ENCODE data around the gene CELF4. TPM values are rescaled to one million over a fixed set of nuclear protein-coding genes. Genes with fewer than 3 reads are reported as not detected.
"Not testable (repeated sequence)": the region's sequence is repeated elsewhere in the genome, so short reads cannot be mapped to it uniquely, and the experiment has no call there.

Gene CELF4
- total RNA-seq, 1 experiment from 2014 or later = not detected

DNA sequence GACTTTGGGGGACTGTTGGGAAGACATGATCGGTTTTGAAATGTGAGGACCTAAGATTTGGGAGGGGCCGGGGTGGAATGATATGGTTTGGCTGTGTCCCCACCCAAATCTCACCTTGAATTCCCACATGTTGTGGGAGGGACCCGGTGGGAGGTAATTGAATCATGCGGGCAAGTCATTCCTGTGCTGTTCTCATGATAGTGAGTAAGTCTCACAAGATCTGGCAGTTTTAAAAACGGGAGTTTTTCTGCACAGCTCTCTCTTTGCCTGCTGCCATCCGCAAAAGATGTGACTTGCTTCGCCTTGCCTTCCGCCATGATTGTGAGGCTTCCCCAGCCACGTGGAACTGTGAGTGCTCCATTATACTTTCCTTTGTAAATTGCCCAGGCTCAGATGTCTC lies 207.5 kb downstream of the CELF4 start:
- not testable (repeated sequence) for DNase-seq (ENCODE audit: low spot score)

DNA sequence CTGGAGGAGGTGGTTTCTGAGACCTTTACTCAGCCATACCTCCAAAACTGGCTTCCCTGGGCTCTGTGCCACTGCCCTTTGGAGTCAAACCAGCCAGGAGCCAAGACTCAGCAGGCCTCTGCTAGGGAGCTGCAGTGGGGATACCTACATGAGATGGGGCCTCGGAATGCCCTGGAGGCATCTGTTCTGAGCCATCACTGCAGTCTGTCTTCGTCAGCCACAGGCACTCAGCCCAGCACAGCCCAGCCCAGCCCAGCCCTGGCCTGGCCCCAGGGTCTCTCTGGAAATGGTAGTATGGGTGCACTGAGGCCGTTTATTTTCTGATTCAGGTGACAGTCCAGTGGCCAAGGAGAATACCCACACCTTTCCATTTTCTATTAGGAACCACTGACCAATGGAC lies 209.8 kb downstream of the CELF4 start:
- DNase-seq (ENCODE audit: low spot score) = no peak

DNA sequence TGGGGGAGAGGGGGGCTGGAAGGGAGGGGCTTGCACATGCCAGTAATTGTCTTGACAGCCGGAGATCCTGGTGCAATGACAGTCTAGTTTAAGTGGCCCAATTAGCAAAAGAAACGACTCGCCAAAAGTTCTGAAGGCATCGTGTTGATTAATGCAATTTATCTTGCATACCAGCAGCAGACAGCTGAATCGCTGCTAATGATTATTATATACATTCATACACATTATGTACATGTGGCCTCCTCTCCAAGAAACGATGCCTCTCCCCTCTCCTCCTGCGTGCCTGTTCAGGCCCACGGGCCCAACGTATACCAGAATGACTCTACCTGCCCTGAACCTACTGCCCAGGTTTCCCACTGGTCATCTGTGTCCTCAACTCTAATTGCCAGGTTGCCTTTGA lies 214.5 kb downstream of the CELF4 start:
- DNase-seq (ENCODE audit: low spot score) = no peak

DNA sequence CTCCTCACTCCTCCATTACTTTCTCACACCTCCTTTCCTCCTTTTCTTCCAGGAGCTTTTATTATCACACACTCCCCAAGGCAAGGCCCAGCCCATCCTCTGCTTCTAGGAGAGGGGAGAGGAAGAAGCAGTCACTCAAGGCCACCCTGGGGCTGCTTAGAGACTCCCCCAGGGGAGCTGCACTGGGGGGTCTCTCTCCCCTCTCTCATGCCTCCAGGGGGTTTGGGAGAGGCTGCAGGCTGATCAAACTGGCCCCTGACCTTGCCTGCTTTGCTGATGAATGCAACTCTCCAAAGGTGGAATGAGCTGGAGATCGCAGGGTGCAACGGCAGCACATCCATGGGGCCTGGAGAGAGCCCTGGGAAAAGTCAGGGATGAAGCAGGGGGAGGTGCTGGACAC lies 216.9 kb downstream of the CELF4 start:
- no peak for DNase-seq (ENCODE audit: low spot score)

DNA sequence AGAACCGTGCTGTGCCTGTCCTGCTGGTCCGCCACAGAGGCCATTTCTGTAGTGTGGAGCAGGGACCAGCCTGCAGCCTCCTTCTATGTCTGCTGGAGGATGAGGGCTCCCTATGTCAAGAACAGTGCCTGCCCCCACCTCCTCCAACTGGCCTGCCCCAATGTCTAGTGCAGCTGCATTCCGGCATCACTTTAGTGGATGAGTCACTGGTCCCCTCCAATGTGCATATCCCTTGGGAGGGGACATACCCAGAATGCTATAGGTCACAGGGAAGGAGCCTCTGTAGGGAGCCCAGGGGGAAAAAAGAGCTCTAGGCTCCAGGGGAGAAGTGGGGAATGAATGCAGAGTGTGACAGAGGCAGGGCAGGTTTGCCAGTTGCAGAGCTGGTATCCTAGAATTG lies 219.6 kb downstream of the CELF4 start:
- DNase-seq (ENCODE audit: low spot score) = no peak

DNA sequence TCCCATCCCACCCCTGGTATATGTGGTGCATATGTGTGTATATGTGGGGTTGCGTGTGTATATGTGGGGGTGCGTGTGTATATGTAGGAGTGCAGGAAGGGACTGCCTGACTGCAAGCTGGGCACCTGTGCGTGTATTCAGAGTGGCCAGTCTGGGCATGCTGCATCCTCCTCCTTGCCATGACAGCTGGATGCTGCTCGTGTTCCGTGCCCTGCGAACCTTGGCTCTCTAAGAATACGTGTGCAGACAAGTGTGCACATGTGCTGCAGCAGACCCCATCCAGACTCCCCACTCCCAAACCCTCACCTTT lies 222.1 kb downstream of the CELF4 start:
- no peak for DNase-seq (ENCODE audit: low spot score)

DNA sequence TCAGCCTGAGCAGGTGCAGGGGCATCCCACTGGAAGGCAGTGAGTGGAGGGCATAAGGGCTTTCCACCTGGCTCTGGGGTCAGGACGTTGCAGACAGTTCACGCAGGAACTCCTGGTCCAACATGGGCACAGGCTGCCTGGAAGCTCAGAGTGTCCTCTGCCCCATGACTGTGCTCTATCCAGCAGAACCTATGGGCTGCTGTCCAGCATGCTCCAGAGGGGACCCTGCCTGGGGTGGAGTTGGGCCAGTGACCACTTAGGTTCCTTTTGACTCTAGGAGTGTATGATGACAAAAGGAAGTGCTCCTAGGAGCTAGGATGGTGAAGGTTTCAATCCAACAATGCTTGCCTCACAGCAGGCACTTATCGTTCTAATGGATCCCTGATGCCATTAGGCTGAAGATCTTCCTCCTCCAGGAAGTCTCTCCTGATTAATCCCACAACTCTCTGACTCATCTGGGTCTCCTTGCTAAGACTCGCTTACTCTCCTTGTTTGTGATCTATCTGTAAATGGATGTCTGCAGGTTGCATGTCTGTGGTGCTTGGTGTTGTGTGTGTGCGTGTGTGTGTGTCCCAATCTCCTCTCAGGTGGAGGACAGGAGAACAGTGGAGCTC lies 224.0 kb downstream of the CELF4 start:
- DNase-seq (ENCODE audit: low spot score) = no peak

DNA sequence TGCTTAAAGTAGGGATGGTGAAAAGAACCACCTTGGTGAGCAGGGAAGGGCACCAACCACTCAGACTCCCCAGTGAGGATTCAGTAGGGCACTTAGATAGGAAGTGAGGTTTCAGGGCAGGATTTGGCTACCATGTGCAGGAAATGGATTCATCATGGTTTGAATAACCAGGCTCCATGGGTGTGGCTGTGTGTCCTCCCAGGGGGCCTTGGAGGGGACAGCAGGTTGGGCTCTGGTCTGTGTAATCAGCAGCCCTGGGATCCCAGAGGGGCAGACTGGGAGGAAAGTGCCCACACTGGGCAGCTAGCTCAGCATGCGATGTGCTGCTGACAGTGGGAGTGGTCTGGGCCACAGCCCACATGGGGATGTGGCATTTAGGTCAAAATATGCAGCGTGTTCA lies 224.6 kb downstream of the CELF4 start:
- DNase-seq (ENCODE audit: low spot score) = no peak

DNA sequence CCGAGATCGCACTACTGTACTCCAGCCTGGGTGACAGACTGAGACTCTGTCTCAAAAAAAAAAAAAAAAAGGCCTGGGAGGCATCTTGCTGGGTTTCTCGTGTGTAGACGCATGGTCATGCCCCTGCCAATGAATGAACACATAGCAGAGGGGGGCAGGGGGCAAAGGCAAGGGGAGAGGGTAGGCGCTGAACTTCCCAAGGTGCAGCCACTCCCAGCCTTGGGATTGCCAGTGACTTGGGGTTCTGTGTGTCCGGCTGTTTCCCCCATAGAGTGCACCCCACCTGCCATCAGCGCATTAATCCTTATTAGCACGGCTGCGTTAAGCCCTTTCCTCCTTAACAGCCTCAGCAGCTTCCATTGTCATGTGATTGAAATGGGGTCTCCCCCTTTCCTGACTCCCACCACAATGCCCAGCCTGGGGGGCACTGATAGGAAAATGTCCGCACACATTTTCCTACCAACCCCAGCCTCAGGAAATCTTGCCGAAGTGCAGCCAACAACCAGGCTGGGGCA lies 225.8 kb downstream of the CELF4 start:
- DNase-seq (ENCODE audit: low spot score) = no peak

DNA sequence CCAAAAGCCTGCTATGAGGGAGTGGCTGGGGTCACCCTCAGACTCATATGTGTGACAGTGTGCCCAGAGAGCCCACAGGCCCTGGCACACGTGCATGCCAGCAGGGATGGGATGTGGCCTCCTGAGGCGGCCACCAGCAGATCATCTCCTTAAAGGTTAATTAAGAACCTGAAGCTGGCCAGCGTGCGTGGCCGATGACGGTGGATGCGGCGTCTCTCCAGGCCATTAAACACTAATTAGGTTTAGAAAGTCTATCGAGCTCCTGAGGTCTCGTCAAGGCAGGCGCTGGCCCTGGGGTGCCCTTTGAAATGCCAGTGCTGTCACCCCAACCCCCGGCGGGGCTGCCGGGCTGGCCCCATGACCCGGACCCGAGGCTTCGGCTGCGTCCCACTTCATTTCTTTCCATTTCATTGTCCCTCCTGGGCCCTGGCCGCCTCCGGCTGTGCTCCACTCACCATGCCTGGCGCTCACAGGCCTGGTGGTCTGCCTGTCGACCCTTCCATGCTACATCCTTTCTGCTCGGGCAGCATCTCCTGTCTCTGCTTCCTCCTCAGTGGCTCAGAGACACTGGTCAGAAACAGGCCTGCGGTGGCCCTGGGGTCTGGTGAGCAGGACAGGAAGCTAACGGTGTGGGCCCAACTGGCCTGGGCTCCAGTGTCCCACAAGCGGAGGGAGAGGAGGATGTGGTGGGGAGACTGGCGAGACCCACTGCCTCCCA lies 228.9 kb downstream of the CELF4 start:
- no peak for DNase-seq (ENCODE audit: low spot score)

DNA sequence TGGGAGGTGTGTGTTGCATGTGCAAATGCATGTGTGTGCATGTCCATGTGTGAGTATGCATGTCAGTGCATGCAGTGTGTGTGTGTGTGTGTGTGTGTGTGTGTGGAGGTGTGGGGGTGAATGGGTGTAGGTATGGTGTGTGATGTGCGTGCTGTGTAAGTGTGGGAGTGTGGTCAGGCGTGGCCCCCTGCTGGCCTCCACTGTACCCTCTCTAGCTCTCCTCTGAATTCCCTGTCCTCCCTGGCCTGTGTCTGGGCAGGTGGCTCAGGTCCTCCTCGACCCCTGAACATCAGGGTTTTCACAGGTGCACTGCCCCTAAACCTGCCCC lies 230.2 kb downstream of the CELF4 start:
- peak; percentile 47 for DNase-seq (ENCODE audit: low spot score)

DNA sequence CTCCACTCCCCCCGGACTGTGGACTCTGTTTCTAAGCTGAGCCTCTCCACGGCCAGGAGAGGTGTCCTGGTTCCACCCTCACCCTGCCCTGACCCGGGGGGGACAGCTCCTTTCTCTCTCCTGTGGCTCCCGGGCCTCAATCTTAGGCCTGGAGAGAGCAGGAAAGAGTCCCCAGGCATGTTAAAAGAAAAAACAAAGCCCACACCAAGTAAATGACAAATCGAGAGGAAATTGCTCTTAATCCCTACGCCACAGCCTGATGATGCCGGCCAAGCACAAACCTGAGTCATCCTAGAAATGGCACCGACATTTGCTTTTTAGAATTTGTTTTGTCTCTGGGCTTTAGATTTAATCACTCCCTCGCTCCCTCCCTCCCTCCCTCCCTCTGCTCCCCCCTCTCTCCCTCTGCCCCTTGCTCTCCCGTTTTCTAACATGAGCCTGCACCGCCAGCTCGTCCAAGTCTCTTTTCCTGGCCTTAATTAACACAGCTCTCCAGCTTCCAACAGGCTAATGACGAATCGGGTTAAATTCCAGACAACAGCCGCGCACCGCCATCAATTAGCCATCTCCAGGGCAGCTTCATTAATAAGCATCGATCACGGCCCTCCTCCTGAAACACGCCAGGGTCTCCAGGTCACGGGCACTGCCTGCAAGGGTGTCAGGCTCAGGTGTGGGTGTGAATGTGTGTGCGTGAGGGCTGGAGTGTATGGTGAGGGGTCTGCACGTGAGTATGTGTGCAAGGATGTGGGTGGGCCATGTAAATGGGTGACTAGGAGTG lies 230.8 kb downstream of the CELF4 start:
- peak; percentile 64 for DNase-seq (ENCODE audit: low spot score)

DNA sequence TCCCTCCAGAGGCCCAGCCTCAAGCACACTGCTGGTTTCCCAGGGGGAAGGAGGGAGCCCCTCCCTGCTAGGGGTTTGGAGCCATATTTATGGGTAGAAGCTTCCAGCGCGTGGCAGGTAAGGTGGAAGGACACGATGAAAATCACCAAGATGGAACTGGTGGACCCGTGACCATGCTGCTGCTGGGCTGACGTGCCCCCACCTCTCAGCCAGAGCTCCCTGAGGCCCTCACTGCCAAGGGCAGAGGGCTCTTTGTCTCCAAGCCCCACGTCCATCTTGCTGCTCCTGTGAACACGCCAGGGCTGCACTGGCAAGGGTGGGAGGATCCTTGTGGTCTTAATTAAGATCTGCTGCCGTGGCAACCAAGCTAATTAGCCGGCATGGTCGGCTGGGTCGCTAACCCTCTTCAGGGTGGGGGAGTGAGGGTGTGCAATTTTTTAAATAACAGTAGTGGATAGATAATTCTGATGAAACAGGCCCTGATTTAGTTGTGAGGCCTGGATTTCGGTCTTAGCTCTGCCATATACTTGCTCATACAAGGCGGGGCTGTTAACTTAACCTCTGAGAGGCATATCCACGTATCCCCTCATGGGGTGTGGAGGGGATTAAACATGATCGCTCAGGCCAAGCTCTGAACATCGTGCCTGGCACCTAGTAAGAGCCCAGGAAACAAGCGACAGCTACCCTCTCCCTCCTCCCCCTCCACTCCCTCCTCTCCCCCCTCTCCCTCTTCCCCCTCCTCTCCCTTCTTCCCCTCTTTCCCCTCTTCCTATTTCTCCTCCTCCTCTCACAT lies 232.8 kb downstream of the CELF4 start:
- no peak for DNase-seq (ENCODE audit: low spot score)

DNA sequence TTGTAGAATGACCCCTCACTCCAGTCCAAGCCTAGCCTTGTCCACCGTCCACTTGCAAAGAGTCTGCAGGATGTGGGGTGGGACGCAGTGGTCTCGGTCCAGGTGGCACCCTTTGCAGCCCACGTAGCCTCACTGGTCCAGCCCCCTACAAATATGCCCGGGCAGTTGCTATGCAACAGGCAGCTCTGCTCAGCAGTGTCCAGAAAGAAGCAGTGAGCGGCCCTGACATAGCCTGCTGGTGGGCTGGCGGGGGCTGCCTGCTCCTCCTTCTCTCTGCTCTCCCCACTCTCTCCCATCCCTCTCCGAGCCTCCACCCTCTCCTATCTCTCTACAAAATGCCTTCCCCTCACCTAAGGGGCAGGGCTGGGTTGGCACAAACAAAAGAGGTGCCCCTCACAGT lies 233.4 kb downstream of the CELF4 start:
- DNase-seq (ENCODE audit: low spot score) = no peak

DNA sequence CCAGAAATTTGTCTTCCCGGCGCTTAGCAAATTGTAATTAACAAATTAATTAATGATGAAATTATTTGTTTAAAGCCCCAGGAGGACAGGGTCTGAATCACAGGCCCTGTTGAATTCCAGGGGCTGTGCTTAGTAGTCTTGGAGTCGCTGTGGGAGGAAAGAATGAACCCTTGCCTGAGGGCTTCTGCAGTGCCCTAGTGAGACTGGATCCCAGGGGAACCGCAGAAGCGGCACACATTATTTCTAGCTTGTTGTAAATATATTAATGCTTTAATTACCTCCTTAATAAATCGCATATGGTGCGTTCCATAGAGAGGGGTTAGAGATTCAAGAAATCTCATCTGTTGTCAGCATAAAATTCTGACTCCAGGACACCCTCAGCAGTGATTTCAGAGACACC lies 235.4 kb downstream of the CELF4 start:
- DNase-seq (ENCODE audit: low spot score) = no peak

DNA sequence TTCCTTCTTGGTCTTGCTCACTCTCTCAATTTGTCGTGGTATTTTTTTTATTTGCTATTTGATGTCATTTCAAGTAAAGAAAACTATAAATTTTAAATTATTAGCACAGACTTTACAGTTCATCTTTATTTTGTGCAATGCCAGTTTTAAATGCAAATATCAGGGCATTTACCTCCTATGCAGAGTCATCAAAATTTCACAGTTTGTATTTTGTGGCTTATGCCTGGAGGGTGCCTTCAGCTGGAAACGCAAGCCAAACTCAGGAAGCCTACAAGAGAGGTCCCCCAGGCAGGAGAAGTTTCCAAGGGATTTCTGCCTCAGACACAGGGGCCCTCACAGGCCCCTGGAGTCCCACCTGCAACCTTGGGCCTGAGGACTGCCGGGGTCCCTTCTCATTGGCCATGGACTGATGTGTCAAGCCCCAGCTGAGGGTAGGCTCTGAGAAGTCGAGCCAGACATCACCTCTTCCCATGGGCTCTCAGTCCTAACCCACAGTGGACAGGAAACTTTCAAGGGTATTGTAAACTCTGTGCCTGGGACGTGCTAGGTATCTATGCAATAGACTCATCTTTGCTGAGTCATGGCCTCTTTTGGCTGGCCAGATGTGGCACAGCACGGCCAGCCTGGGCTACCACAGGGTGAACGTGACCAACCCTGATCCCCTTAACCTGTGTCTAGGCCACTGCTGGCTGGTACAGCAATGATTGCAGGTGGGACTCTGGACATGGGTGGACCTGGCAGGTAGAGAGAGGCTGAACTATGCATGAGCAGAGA lies 236.5 kb downstream of the CELF4 start:
- no peak for DNase-seq (ENCODE audit: low spot score)

DNA sequence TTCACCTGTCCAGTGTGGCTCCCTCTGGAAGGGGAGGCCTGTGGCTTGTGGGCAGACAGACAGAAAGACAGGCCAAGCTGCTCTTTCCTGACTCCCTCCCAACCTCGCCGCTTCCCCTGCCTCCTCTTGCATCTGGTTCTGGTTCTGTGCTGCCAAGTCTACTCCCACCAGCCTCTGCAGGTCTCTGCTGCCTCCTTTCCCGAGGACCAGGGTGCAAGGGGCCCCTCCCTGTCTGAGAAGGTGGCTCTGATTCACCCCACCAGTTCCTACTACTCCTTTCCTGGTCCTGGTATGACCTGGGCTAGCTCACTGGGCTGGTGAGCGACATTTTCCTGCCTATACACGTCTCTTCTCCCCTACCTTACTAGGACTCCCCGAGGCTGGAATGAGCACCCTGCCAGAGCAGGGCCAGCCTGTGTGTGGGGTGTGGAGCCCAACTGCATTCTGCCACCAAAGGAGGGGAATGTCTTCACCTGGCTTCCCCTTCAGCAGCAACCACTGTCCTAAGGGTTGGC lies 238.5 kb downstream of the CELF4 start:
- no peak for DNase-seq (ENCODE audit: low spot score)

DNA sequence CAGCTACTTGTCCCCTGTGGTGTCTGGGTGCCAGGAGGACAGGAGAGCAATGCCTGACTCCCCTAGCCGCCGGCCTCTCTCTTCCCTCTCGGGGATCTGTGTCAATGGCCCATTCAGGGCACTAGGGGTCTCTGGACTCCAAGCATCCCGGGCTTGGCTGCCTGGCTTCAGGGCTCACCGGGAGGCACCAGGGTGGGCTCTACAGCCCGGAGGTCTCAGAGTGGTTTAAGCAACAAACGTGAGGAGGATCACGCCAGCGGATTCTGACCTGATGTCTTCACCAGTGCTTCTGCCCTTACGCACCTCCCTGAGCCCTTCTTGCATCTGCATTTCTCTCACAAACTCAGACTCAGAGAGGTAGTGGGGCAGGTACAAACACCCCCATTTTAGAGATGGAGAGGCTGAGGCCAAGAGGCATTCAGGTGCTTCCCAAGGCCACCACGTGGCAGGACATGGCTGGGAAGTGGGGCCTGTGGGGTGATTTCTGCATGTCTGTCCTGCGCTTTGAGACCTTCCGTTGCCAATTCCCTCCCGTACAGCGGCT lies 243.0 kb downstream of the CELF4 start:
- peak; percentile 31 for DNase-seq (ENCODE audit: low spot score)

DNA sequence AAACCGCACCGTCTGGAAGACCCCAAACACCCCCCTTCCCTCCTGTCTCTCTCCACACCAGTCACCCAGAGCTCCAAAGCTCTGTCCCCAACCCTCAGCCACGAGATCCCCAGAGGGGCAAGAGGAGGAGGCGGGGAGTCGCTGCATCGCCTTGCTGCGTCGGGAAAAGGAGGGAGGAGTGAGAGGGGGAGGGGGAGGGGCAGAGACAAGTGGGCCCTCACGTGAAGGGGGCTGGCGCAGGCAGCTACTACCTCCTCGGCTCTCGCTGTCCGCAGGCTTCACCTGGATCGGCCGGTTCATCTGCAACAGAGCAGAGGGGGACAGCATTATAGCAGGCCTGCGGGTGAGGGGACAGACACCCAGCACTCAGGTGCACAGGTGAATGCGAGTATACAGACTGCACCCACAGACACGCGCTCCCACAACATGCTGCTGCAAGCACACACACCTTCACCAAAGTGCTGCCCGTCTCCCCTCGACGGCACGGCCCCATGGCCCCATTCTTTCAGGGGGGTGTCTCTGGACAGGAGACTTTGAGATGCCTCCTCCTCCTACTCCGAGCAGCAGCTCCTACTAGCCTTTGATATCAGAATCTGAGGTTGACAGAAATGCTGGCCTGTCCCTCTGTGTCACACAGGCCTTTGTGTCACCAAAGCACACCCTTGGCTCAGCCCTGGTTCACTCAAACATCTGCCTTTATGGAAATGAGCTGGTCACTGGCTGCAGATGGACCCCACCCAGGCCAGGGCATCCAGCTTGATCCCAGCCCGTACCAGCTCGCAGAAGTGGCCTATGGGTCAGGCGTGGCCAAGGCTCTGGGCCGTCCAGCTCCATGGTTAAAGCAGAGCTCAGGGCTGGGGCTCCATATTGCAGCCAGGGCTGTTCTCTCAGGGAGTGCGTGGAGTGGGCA lies 243.8 kb downstream of the CELF4 start:
- DNase-seq (ENCODE audit: low spot score) = no peak

DNA sequence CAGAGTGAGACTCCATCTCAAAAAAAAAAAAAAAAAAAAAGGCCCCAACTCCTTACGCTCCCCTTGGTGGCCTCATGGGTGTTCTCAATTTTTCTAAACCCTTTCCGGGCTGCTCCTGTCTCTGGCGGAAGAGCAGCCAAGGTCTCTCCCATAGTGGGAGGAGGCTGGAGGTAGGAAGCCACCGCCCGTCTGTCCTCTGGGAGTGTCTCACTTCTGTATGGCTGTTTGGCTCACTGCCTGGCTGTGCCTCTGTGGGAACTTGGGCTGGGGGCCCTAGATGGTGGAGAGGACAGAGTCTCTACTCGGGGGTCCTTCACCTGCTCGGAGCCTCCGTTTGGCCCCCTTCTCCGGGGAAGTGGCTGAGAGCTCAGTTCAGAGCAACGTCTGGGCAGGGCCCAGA lies 245.3 kb downstream of the CELF4 start:
- DNase-seq (ENCODE audit: low spot score) = no peak

All from H4 (cell line).